GM20431 (cell line): ENCODE measurements around the gene ARHGAP12.

ENCODE experiments used
- in situ Hi-C: fragments of 300-500 bp; cut with MseI, MboI; formaldehyde crosslinking; loops from one replicate; pipeline ENCODE4 v1.15.0; 2020; ENCODE audit warnings: low sequenced_read_pairs; ENCODE audit not compliant: unreplicated experiment

ARHGAP12 gene

GRCh38 chr10:31888442-31888841 is 40.2 kb downstream of the ARHGAP12 start:
- in situ Hi-C loops: no loop called here

- in situ Hi-C loops: no loop called here
Observed at GRCh38 chr10:31887850-31888249, 40.8 kb downstream of the ARHGAP12 start.

- in situ Hi-C loops: no loop called here
Observed at GRCh38 chr10:31886885-31887284, 41.7 kb downstream of the ARHGAP12 start.

GRCh38 chr10:31885971-31886370 is 42.7 kb downstream of the ARHGAP12 start:
- in situ Hi-C loops: no loop called here

GRCh38 chr10:31884386-31884785 is 44.2 kb downstream of the ARHGAP12 start:
- in situ Hi-C loops: no loop called here

GRCh38 chr10:31883397-31883796 is 45.2 kb downstream of the ARHGAP12 start:
- in situ Hi-C loops: no loop called here

- in situ Hi-C loops: no loop called here
Observed at GRCh38 chr10:31878486-31878885, 50.1 kb downstream of the ARHGAP12 start.

GRCh38 chr10:31876652-31877352 is 51.8 kb downstream of the ARHGAP12 start:
- in situ Hi-C loops: no loop called here

GRCh38 chr10:31875608-31876007 is 53.0 kb downstream of the ARHGAP12 start:
- in situ Hi-C loops: no loop called here

- in situ Hi-C loops: loop anchor here (25.0 kb wide), 2 partner anchors 114 to 314 kb away; no protein-coding TSS in a partner anchor
Observed at GRCh38 chr10:31873724-31874123, 54.9 kb downstream of the ARHGAP12 start.

- in situ Hi-C loops: loop anchor here (25.0 kb wide), 2 partner anchors 116 to 316 kb away; no protein-coding TSS in a partner anchor
Observed at GRCh38 chr10:31871266-31872065, 57.2 kb downstream of the ARHGAP12 start.

- in situ Hi-C loops: loop anchor here (25.0 kb wide), 2 partner anchors 120 to 320 kb away; no protein-coding TSS in a partner anchor
Observed at GRCh38 chr10:31867646-31868045, 61.0 kb downstream of the ARHGAP12 start.

- in situ Hi-C loops: loop anchor here (25.0 kb wide), 2 partner anchors 121 to 321 kb away; no protein-coding TSS in a partner anchor
Observed at GRCh38 chr10:31866118-31866670, 62.4 kb downstream of the ARHGAP12 start.

GRCh38 chr10:31864834-31865518 is 63.7 kb downstream of the ARHGAP12 start:
- in situ Hi-C loops: loop anchor here (25.0 kb wide), 2 partner anchors 122 to 322 kb away; no protein-coding TSS in a partner anchor

GRCh38 chr10:31855033-31855432 is 73.6 kb downstream of the ARHGAP12 start:
- in situ Hi-C loops: loop anchor here (25.0 kb wide), 2 partner anchors 132 to 332 kb away; no protein-coding TSS in a partner anchor

- in situ Hi-C loops: loop anchor here (25.0 kb wide), 2 partner anchors 134 to 334 kb away; no protein-coding TSS in a partner anchor
Observed at GRCh38 chr10:31853629-31854028, 75.0 kb downstream of the ARHGAP12 start.

- in situ Hi-C loops: loop anchor here (25.0 kb wide), 2 partner anchors 136 to 336 kb away; no protein-coding TSS in a partner anchor
Observed at GRCh38 chr10:31851216-31851615, 77.4 kb downstream of the ARHGAP12 start.

- in situ Hi-C loops: no loop called here
Observed at GRCh38 chr10:31847515-31847914, 81.1 kb downstream of the ARHGAP12 start.

GRCh38 chr10:31838709-31839108 is 89.9 kb downstream of the ARHGAP12 start:
- in situ Hi-C loops: no loop called here

GRCh38 chr10:31838065-31838464 is 90.6 kb downstream of the ARHGAP12 start:
- in situ Hi-C loops: no loop called here
